Measurements from ENCODE around the gene PCDHGA5.
"Not testable (repeated sequence)": the region's sequence is repeated elsewhere in the genome, so short reads cannot be mapped to it uniquely, and the experiment has no call there.

The PCDHGA5 gene

GRCh38 chr5:141351591-141351990, 12.4 kb upstream of the PCDHGA5 start:
- DNase-seq (ENCODE audit: low read depth) = no peak

- DNase-seq (ENCODE audit: low read depth) = no peak
Measured at GRCh38 chr5:141354900-141355469, 9.0 kb upstream of the PCDHGA5 start, which contains the start of gene PCDHGA4. PCDHGA4 (plus strand) TSS chr5:141355021; CDS start chr5:141355108, 87 bp downstream.

- no peak for DNase-seq (ENCODE audit: low read depth)
Measured at GRCh38 chr5:141355641-141356040, 8.3 kb upstream of the PCDHGA5 start.

DNA sequence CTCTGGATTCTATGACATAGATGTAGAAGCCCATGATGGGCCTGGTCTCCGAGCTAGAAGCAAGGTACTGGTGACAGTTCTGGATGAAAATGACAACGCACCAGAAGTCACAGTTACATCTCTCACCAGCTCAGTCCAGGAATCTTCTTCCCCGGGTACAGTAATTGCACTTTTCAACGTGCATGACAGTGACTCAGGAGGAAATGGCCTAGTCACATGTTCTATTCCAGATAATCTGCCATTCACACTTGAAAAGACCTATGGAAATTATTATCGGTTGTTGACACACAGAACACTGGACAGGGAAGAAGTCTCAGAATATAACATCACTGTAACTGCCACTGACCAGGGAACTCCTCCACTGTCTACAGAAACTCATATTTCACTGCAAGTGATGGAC, 7.8 kb upstream of the PCDHGA5 start:
- no peak for DNase-seq (ENCODE audit: low read depth)

DNA sequence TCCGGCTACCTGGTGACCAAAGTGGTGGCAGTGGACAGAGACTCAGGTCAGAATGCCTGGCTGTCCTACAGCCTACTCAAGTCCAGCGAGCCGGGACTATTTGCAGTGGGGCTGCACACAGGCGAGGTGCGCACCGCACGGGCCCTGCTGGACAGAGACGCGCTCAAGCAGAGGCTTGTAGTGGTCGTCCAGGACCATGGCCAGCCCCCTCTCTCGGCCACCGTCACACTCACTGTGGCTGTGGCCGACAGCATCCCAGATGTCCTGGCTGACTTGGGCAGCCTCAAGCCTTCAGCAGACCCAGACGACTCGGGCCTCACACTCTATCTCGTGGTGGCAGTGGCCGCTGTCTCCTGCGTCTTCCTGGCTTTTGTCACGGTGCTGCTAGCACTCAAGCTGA, 7.0 kb upstream of the PCDHGA5 start:
- DNase-seq (ENCODE audit: low read depth) = no peak

DNA sequence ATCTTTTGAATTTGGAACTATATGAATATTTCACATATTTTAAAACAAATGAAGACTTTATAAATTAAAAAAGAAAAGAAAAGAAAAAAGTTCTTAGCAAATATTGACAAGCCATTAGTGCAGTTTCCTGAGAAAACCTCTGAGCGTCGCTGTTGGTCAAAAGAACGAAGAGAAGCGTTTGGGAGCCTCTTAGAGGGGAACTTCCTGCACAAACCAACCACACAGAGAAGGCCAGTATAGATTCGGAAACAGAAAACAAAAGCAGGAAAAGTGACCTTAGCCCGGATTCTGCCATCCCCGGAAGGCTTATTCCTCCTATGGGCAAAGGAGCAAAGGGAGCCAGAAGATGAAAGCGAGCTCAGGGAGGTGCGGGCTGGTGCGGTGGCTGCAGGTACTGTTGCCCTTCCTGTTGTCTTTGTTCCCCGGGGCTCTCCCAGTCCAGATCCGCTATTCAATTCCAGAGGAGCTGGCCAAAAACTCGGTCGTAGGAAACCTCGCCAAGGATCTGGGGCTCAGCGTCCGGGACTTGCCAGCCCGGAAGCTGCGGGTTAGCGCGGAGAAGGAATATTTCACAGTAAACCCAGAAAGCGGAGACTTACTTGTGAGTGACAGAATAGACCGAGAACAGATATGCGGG, 4.1 kb upstream of the PCDHGA5 start, which contains the start of gene PCDHGB2:
Gene PCDHGB2 (plus strand): TSS at position 205 of the 637 bp plus-strand sequence. CDS start 142 bp downstream, at position 347.
- DNase-seq (ENCODE audit: low read depth) = no peak

GRCh38 chr5:141360685-141361084, 3.3 kb upstream of the PCDHGA5 start:
- DNase-seq (ENCODE audit: low read depth) = no peak

DNA sequence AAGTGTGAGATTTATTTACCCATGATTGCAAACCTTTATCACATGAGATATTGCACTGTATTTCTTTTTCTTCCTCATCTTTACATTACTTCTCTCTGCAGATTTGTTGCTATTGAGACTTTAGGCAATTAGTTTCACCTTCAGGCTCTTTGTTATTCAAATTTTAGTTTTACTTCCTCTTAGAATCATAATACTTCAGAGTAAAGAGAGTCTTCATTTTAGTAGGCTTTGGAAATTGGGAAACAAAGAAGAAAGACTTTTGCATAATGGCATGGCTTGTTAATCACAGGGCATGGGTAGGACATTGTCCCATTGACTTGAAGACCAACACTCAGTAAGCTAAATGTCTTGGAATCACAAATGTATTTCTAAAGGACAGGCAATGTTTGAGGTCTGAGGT, 1.2 kb upstream of the PCDHGA5 start:
- DNase-seq (ENCODE audit: low read depth) = no peak

- no peak for DNase-seq (ENCODE audit: low read depth)
Measured at GRCh38 chr5:141366016-141366896, 2.3 kb downstream of the PCDHGA5 start.

DNA sequence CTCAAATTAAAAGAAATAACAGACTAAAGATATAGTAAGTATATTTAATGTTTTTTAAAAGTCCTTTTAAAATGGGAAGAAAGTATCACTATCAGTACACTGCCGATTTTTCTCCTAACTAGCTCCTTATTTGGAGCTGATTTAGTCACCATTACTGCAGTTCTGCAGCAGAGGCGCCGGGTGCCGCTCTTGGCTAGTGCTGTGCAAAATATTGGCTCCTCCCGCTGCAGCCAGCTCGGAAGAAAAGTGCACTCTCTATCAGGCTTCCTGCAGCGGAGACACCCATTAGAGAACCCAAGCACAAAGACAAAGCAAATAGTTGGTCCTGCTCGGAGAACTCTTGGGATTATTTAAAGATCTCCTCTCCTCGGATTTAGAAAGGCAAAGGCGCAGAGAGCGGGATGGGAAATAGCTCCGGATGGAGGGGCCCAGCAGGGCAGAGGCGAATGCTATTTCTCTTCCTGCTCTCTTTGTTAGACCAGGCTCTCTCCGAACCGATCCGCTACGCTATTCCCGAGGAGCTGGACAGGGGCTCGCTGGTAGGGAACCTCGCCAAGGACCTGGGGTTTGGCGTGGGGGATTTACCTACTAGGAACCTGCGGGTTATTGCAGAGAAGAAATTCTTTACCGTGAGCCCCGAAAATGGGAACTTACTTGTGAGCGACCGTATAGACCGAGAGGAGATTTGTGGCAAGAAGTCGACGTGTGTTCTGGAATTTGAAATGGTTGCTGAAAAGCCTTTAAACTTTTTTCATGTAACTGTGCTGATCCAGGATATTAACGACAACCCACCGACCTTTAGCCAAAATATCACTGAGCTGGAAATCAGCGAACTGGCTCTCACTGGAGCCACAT, 6.3 kb downstream of the PCDHGA5 start, which contains the start of gene PCDHGB3:
Gene PCDHGB3 (plus strand): TSS at position 249 of the 855 bp plus-strand sequence. CDS start 153 bp downstream, at position 402.
- no peak for DNase-seq (ENCODE audit: low read depth)

- no peak for DNase-seq (ENCODE audit: low read depth)
Measured at GRCh38 chr5:141371572-141372475, 7.9 kb downstream of the PCDHGA5 start.

DNA sequence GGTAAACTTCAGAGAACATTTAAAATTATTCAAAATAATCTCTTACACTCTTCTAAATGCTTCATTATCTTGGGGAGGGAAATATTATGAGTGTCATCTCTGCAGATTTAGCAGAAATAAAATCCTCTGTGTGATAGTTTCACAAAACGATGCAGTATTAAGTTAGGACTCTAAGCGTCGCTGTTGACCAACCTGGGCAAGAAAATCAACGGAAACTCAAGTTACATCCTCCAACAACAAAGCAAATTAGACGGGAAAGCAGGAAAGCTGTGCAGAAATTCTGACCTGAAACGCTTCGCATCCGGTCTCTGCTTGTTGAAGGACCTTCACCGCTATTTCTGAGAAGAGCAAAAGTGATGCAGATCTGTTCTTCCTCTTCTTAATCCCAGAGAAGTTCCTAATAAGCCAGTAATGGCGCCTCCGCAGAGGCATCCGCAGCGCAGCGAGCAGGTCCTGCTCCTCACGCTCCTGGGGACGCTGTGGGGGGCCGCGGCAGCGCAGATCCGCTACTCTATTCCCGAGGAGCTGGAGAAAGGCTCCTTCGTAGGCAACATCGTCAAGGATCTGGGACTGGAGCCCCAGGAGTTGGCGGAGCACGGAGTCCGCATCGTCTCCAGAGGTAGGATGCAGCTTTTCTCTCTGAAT, 9.8 kb downstream of the PCDHGA5 start, which contains the start of gene PCDHGA6:
Gene PCDHGA6 (plus strand): TSS at position 219 of the 645 bp plus-strand sequence. CDS start 193 bp downstream, at position 412.
- DNase-seq (ENCODE audit: low read depth) = no peak

DNA sequence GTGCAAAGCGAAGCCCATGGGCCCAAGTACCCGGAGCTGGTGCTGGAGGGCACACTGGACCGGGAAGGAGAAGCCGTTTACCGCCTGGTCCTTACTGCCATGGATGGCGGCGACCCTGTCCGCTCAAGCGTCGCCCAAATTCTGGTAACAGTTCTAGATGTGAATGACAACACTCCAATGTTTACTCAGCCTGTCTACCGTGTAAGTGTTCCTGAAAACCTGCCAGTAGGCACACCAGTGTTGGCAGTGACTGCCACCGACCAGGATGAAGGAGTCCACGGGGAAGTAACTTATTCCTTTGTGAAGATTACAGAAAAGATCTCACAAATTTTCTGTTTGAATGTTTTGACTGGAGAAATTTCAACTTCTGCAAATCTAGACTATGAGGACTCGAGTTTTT, 10.7 kb downstream of the PCDHGA5 start:
- no peak for DNase-seq (ENCODE audit: low read depth)

DNA sequence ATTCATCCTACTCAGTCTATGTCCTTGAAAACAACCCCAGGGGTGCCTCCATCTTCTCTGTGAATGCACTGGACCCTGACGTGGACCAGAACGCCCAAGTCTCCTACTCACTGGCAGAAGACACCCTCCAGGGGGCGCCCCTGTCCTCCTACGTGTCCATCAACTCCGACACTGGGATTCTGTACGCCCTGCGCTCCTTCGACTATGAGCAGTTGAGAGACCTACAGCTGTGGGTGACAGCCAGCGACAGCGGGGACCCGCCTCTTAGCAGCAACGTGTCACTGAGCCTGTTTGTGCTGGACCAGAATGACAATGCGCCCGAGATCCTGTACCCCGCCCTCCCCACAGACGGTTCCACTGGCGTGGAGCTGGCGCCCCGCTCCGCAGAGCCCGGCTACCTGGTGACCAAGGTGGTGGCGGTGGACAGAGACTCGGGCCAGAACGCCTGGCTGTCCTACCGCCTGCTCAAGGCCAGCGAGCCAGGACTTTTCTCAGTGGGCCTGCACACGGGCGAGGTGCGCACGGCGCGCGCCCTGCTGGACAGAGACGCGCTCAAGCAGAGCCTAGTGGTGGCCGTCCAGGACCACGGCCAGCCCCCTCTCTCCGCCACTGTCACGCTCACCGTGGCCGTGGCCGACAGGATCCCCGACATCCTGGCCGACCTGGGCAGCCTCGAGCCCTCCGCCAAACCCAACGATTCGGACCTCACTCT, 11.6 kb downstream of the PCDHGA5 start:
- DNase-seq (ENCODE audit: low read depth) = not testable (repeated sequence)

DNA sequence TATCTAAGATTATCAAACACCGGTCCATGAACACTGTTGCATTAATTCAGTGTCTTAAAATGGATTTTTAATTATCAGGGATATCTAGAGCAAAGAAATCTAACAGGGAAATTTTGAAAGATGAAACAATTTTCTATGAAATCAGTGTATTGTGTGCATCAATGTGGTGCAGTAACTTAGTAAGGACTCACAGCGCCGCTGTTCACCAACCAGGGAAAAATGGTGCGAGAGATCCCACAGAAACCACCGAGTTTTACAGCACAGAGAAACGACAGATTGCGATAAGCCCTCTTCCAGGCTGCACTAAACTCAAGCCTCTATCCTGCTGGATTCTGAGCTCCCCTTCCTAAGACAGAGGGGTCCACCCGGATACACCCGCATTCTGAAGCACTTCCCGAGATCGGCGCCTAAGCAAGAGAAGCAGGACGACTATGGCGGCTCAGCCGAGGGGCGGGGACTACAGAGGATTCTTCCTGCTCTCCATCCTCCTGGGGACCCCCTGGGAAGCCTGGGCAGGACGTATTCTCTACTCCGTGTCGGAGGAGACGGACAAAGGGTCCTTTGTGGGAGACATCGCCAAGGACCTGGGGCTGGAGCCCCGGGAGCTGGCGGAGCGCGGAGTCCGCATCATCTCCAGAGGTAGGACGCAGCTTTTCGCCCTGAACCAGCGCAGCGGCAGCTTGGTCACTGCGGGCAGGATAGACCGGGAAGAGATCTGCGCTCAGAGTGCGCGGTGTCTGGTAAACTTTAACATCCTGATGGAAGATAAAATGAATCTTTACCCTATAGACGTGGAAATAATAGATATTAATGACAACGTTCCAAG, 18.7 kb downstream of the PCDHGA5 start, which contains the start of gene PCDHGA7:
Gene PCDHGA7 (plus strand): TSS at position 274 of the 826 bp plus-strand sequence. CDS start 158 bp downstream, at position 432.
- no peak for DNase-seq (ENCODE audit: low read depth)

DNA sequence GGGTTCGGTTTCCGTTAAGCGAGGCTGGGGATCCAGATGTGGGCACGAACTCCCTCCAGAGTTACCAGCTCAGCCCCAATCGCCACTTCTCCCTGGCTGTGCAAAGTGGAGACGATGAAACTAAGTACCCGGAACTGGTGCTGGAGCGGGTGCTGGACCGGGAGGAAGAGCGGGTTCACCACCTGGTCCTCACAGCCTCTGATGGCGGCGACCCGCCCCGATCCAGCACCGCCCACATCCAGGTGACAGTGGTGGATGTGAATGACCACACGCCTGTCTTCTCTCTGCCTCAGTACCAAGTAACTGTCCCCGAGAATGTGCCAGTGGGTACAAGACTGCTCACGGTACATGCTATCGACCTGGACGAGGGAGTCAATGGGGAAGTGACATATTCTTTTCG, 19.4 kb downstream of the PCDHGA5 start:
- no peak for DNase-seq (ENCODE audit: low read depth)

DNA sequence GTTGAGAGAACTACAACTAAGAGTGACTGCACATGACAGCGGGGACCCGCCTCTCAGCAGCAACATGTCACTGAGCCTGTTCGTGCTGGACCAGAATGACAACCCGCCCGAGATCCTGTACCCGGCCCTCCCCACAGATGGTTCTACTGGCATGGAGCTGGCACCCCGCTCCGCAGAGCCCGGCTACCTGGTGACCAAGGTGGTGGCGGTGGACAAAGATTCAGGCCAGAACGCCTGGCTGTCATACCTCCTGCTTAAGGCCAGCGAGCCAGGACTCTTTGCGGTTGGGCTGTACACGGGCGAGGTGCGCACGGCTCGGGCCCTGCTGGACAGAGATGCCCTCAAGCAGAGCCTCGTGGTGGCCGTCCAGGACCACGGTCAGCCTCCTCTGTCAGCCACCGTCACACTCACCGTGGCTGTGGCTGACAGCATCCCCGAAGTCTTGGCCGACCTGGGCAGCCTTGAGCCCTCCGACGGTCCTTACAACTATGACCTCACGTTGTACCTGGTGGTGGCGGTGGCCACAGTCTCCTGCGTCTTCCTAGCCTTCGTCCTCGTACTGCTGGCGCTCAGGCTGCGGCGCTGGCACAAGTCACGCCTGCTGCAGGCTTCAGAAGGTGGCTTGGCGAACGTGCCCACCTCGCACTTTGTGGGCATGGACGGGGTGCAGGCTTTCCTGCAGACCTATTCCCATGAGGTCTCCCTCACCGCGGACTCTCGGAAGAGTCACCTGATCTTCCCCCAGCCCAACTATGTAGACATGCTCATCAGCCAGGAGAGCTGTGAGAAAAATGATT, 20.7 kb downstream of the PCDHGA5 start:
- no peak for DNase-seq (ENCODE audit: low read depth)
